Measurements from ENCODE around the gene OSBPL10. TPM values are rescaled to one million over a fixed set of nuclear protein-coding genes. Genes with fewer than 3 reads are reported as not detected.

OSBPL10 gene
- total and polyA plus RNA-seq, 2 of the 4 experiments (the other 2 are of a cell fraction) = 9.5 to 10.1 TPM

GRCh38 chr3:31903686-31904431 lies 77.2 kb downstream of the OSBPL10 start:
- no peaks in the 10 kb centered on the region for H3K36me3 ChIP-seq (ENCODE audit: control insufficient read depth, insufficient read depth, low read length)
- WGBS, 2 experiments (ENCODE audit: extremely low coverage in 2 of 2, insufficient read length in 1 of 2) = 84% methylated on average over 3 of the region's 7 CpGs; no CpG with 5 or more reads in 1 of the 2 experiments
- H2BK15ac ChIP-seq (ENCODE audit: low read depth, low read length) = no peak overlapping the region
- no peak overlapping the region for H2BK120ac ChIP-seq (ENCODE audit: low read depth, low read length)
- no peaks in the 10 kb centered on the region for H4K20me1 ChIP-seq (ENCODE audit: insufficient read depth, low read length)
- no peak overlapping the region for H2BK20ac ChIP-seq (ENCODE audit: low read depth, low read length)
- in situ Hi-C loops (cut with MboI; ENCODE audit: low sequenced_read_pairs) = no loop called here
- H2BK5ac ChIP-seq (ENCODE audit: low read depth, low read length, poor library complexity, severe bottlenecking) = no peak overlapping the region
- H3K56ac ChIP-seq (ENCODE audit: extremely low read depth, insufficient read depth, low read length) = no peak overlapping the region
- ChIA-PET CTCF (no interaction called here), POLR2A (ENCODE audit: unreplicated experiment) (no interaction called here)
- no peak overlapping the region for H3K14ac ChIP-seq (replicated peaks; ENCODE audit: low read depth, low read length)
- no peak overlapping the region for H4K91ac ChIP-seq (ENCODE audit: insufficient read depth, low read depth, low read length)
- H2AFZ ChIP-seq (replicated peaks; ENCODE audit: low read length, poor library complexity) = peak overlapping the region; percentile 35
- no peak for TF ChIP-seq NFE2L2 (IDR thresholded peaks at IDR 0.05; ENCODE audit: low read depth, low read length)
- TF ChIP-seq RAD21 (IDR thresholded peaks at IDR 0.05; ENCODE audit: low read length) = no peak
- no peak overlapping the region for H3K23ac ChIP-seq (ENCODE audit: low read depth, low read length)
- H3K27me3 ChIP-seq (ENCODE audit: control insufficient read depth, insufficient read depth, low read length) = no peaks in the 10 kb centered on the region
- H3K4me3 ChIP-seq (ENCODE audit: insufficient read depth, low read depth, low read length) = no peak overlapping the region
- H3K4ac ChIP-seq (ENCODE audit: low read depth, low read length) = no peak overlapping the region
- H3K4me2 ChIP-seq (ENCODE audit: low read depth, low read length) = no peak overlapping the region
- ATAC-seq (ENCODE audit: low read depth) (no peak), DNase-seq (no peak)
- intact Hi-C loops (cut with micrococcal nuclease) = no loop called here
- H3K18ac ChIP-seq (ENCODE audit: low read depth, low read length) = no peak overlapping the region
- H4K8ac ChIP-seq (ENCODE audit: low read depth in 2 of 2, low read length in 2 of 2) = no peak overlapping the region
- H3K79me1 ChIP-seq (ENCODE audit: low read depth in 1 of 2, low read length in 2 of 2) = peaks cover 2 to 7% of the 10 kb centered on the region in 2 experiments; a peak in 2 of 4 replicates
- no peaks in the 10 kb centered on the region; the same call in 1 of the 2 replicates for H3K9me1 ChIP-seq (ENCODE audit: insufficient read depth, low read length)
- BruUV-seq (replicated peaks) = no TSS peak
- H3K27ac ChIP-seq (ENCODE audit: insufficient read depth, low read length) = no peak overlapping the region
- no peak overlapping the region for H4K5ac ChIP-seq (ENCODE audit: low read depth, low read length)
- H2AK9ac ChIP-seq (replicated peaks; ENCODE audit: low read depth, low read length, poor library complexity) = no peak overlapping the region
- H3K9ac ChIP-seq (ENCODE audit: low read depth, low read length) = no peak overlapping the region
- no peaks in the 10 kb centered on the region for H3K9me3 ChIP-seq (ENCODE audit: control insufficient read depth, insufficient read depth, low read length)
- dilution Hi-C loops (cut with HindIII; ENCODE audit: low sequenced_read_pairs, unreplicated experiment) = no loop called here
- no peaks in the 10 kb centered on the region for H3K4me1 ChIP-seq (ENCODE audit: control insufficient read depth, insufficient read depth, low read length)
- no peak overlapping the region for H2AK5ac ChIP-seq (ENCODE audit: low read depth, low read length)
